SK-N-SH treated with all-trans-retinoic acid at 6 μM for 48 hours (cell line): ENCODE results near the gene C18orf63.

ENCODE experiments used
- ARNTL ChIP-seq: fragments of 450-650 bp; formaldehyde crosslinking; IDR thresholded peaks from 2 replicates; pipeline ENCODE4 v1.5.0; 2020; ENCODE audit warnings: low read depth, mild to moderate bottlenecking, moderate library complexity, borderline replicate concordance
- BACH2 ChIP-seq: fragments of 250-450 bp; sonication (Bioruptor Pico); IDR thresholded peaks from 2 replicates; pipeline ENCODE4 v1.9.0; 2021; ENCODE audit warnings: mild to moderate bottlenecking, borderline replicate concordance
- CREB5 ChIP-seq: fragments of 250-450 bp; sonication (Bioruptor Pico); IDR thresholded peaks from 2 replicates; pipeline ENCODE4 v1.5.1; 2020; ENCODE audit warnings: low read depth, mild to moderate bottlenecking, moderate library complexity
- PATZ1 ChIP-seq: fragments of 250-450 bp; sonication (Bioruptor Pico); IDR thresholded peaks from 2 replicates; pipeline ENCODE4 v1.8.0; 2020; ENCODE audit warnings: mild to moderate bottlenecking, moderate library complexity, borderline replicate concordance
- POU6F1 ChIP-seq: fragments of 250-450 bp; sonication (Bioruptor Pico); IDR thresholded peaks from 2 replicates; pipeline ENCODE4 v1.8.0; 2021; ENCODE audit warnings: low read depth, mild to moderate bottlenecking, moderate library complexity, borderline replicate concordance
- RARB ChIP-seq: fragments of 250-450 bp; sonication (Bioruptor Pico); IDR thresholded peaks from 2 replicates; pipeline ENCODE4 v1.8.0; 2021; ENCODE audit warnings: mild to moderate bottlenecking, moderate library complexity
- SNAI2 ChIP-seq: fragments of 250-450 bp; sonication (Bioruptor Pico); IDR thresholded peaks from 2 replicates; pipeline ENCODE4 v1.5.0; 2020; ENCODE audit warnings: mild to moderate bottlenecking, moderate library complexity
- TCF4 ChIP-seq: fragments of 250-450 bp; sonication (Bioruptor Pico); IDR thresholded peaks from 2 replicates; pipeline ENCODE4 v1.8.0; 2021; ENCODE audit warnings: mild to moderate bottlenecking, moderate library complexity, borderline replicate concordance
- TOX ChIP-seq: fragments of 250-450 bp; sonication (Bioruptor Pico); IDR thresholded peaks from 2 replicates; pipeline ENCODE4 v1.8.0; 2021; ENCODE audit warnings: mild to moderate bottlenecking, moderate library complexity, borderline replicate concordance
- ZFP3 ChIP-seq: fragments of 250-450 bp; sonication (Bioruptor Pico); IDR thresholded peaks from 2 replicates; pipeline ENCODE4 v1.5.0; 2020; ENCODE audit warnings: mild to moderate bottlenecking, moderate library complexity
- ZFP30 ChIP-seq: fragments of 450-650 bp; formaldehyde crosslinking; IDR thresholded peaks from 2 replicates; pipeline ENCODE4 v1.5.0; 2022; ENCODE audit warnings: mild to moderate bottlenecking, moderate library complexity

GRCh38 chr18:74288730-74289129 lies 26.9 kb upstream of the C18orf63 start:
- no peak for TF ChIP-seq PATZ1 (CRISPR knock-in tag)
- TF ChIP-seq ZFP30 (CRISPR knock-in tag) = no peak
- TF ChIP-seq POU6F1 (CRISPR knock-in tag) = no peak
- TF ChIP-seq TOX = no peak
- TF ChIP-seq ZFP3 (CRISPR knock-in tag) = no peak
- no peak for TF ChIP-seq RARB (CRISPR knock-in tag)
- no peak for TF ChIP-seq TCF4 (CRISPR knock-in tag)
- TF ChIP-seq BACH2 (CRISPR knock-in tag) = no peak
- no peak for TF ChIP-seq ARNTL (CRISPR knock-in tag)
- no peak for TF ChIP-seq CREB5 (CRISPR knock-in tag)
- TF ChIP-seq SNAI2 (CRISPR knock-in tag) = no peak
